ENCODE data around the gene G6PC1. TPM values are rescaled to one million over a fixed set of nuclear protein-coding genes. Genes with fewer than 3 reads are reported as not detected.

Gene G6PC1
- total and polyA plus RNA-seq, 2 of the 13 experiments (the other 11 are each of a cell fraction or from before 2014, with no cell fraction given): 1.7 to 37.9 TPM

DNA sequence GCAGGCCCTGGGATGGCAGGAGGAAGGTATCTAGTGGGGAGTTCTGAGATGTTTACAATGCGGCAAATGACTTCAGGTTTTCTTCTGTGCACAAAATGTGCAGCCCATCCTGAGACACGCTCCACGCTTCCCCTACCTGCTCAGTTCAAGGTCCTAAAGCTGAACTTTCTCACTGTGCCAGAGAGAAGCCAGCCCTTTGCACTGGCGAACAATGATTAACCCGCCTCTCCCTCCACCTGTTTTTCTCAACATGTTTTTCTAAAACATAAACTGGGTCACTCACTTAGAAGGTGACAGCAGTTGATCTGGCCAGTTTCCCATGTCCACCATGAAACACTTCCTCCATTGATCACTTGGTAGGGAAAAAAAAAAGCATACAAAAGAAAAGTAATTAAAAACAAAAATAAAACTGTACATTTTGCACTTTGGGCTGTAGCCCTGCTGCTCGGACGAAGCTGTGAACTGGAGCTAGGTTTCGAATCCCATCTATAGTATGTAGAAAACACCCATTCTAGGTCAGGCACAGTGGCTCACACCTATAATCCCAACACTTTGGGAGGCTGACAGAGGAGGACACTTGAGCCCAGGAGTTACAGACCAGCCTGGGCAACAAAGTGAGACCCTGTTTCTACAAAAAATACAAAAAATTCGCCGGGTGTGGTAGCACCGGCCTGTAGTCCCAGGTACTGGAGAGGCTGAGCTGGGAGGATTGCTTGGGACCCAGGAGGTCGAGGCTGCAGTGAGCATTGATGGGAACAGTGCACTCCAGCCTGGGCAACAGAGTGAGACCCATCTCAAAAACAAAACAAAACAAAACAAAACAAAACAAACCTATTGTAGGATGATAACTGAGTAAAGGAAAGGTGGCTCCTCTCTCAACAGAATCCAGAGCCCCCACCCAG lies 6.1 kb upstream of the G6PC1 start (continued):
- 0 out of 2 replicates have a peak, but pooled peaks have one; percentile 52 for TF ChIP-seq DMTF1 (CRISPR knock-in tag; IDR thresholded peaks at IDR 0.05)
- 0 out of 2 replicates have a peak, but pooled peaks have one; percentile 20 for TF ChIP-seq ZFY (CRISPR knock-in tag; IDR thresholded peaks at IDR 0.05)
- peak; percentile 60; the same call in 1 of the 2 replicates for TF ChIP-seq ATF2 (CRISPR knock-in tag; IDR thresholded peaks at IDR 0.05)
- TF ChIP-seq BATF2 (CRISPR knock-in tag; IDR thresholded peaks at IDR 0.05): no peak
- peak; percentile 57; the same call in 1 of the 2 replicates for TF ChIP-seq ELF1 (CRISPR knock-in tag; IDR thresholded peaks at IDR 0.05)
- no peak; the same call in none of the 2 replicates for TF ChIP-seq ZZZ3 (CRISPR knock-in tag; IDR thresholded peaks at IDR 0.05; ENCODE audit: borderline replicate concordance)
- peak; percentile 97 for TF ChIP-seq RARA (CRISPR knock-in tag; IDR thresholded peaks at IDR 0.05)
- no peak for TF ChIP-seq ZFP41 (CRISPR knock-in tag; IDR thresholded peaks at IDR 0.05; ENCODE audit: borderline replicate concordance)
- peak; percentile 95 for TF ChIP-seq TBX2 (CRISPR knock-in tag; IDR thresholded peaks at IDR 0.05; ENCODE audit: borderline replicate concordance)
- 0 out of 2 replicates have a peak, but pooled peaks have one; percentile 26 for TF ChIP-seq ZNF329 (CRISPR knock-in tag; IDR thresholded peaks at IDR 0.05; ENCODE audit: low read depth)
- TF ChIP-seq REST (IDR thresholded peaks at IDR 0.05; ENCODE audit: borderline replicate concordance in 1 of 2, low read depth in 1 of 2, low read length in 2 of 2): peak in 1 of 2 experiments; percentile 39; a peak in 1 of 4 replicates
- no peak for TF ChIP-seq ZNF7 (CRISPR knock-in tag; IDR thresholded peaks at IDR 0.05)
- TF ChIP-seq ZNF609 (CRISPR knock-in tag; IDR thresholded peaks at IDR 0.05; ENCODE audit: borderline replicate concordance): peak; percentile 91
- TF ChIP-seq HHEX (CRISPR knock-in tag; IDR thresholded peaks at IDR 0.05): peak; percentile 59; the same call in 1 of the 2 replicates

Measured in HepG2 (cell line).